T-helper 17 cell (primary cell): ENCODE measurements around the gene C3orf80. TPM values are rescaled to one million over a fixed set of nuclear protein-coding genes. Genes with fewer than 3 reads are reported as not detected.
"Not testable (repeated sequence)": the region's sequence is repeated elsewhere in the genome, so short reads cannot be mapped to it uniquely, and the experiment has no call there.

Experiments
- ATAC-seq: fragments of 150-1000 bp; cut with Tn5 transposase; 2 replicates; pipeline ENCODE4 v1.10.0; 2021; ENCODE audit warnings: mild to moderate bottlenecking, moderate library complexity
- DNase-seq, 3 donors: peaks; one replicate each; pipeline versions ENCODE4 v3.0.0 to v3.0.0-alpha.2; 2020 to 2021
- H3K9me3 ChIP-seq: one replicate; pipeline ENCODE4 v1.7.0; 2013; ENCODE audit warnings: low read length, mild to moderate bottlenecking; ENCODE audit not compliant: control insufficient read depth, poor library complexity, severe bottlenecking
- H3K27ac Mint-ChIP-seq: one replicate; pipeline ENCODE4 v1.8.0; 2022; ENCODE audit warnings: mild to moderate bottlenecking, moderate library complexity, mixed read lengths
- H3K27me3 Mint-ChIP-seq: one replicate; pipeline ENCODE4 v1.8.0; 2022; ENCODE audit warnings: mixed read lengths
- H3K36me3 Mint-ChIP-seq: one replicate; pipeline ENCODE4 v1.8.0; 2022; ENCODE audit warnings: low read depth, mixed read lengths
- H3K4me1 Mint-ChIP-seq: one replicate; pipeline ENCODE4 v1.8.0; 2022; ENCODE audit warnings: mild to moderate bottlenecking, mixed read lengths
- H3K4me3 Mint-ChIP-seq: one replicate; pipeline ENCODE4 v1.8.0; 2022; ENCODE audit warnings: mild to moderate bottlenecking, moderate library complexity, mixed read lengths
- total RNA-seq, 4 donors: library from RNA in 2 of 4; stranded (reverse) in 2 of 4; gene quantifications; one replicate each; pipeline ENCODE4 v1.2.3 and lab custom pipeline; 2022 to 2026

Gene C3orf80
- total RNA-seq, 2 donors from 2014 or later = not detected

GRCh38 chr3:160224256-160224655 lies 966 bp upstream of the C3orf80 start:
- Mint-ChIP-seq H3K4me3 (peak overlapping the region; percentile 86), H3K27me3 (peaks cover 55% of the 10 kb centered on the region), H3K36me3 (peaks cover 5% of the 10 kb centered on the region), H3K4me1 (peaks cover 12% of the 10 kb centered on the region), H3K27ac (no peak overlapping the region)
- ATAC-seq = no peak
- no peaks in the 10 kb centered on the region for H3K9me3 ChIP-seq
- no peak for DNase-seq

- H3K4me1 Mint-ChIP-seq = peaks cover 12% of the 10 kb centered on the region
- H3K9me3 ChIP-seq = no peaks in the 10 kb centered on the region
- peak overlapping the region; percentile 29 for H3K27ac Mint-ChIP-seq
- H3K4me3 Mint-ChIP-seq = peak overlapping the region; percentile 86
- peaks cover 5% of the 10 kb centered on the region for H3K36me3 Mint-ChIP-seq
- ATAC-seq = no peak
- H3K27me3 Mint-ChIP-seq = peaks cover 50% of the 10 kb centered on the region
- DNase-seq = no peak
Measured at GRCh38 chr3:160224811-160225175, 429 bp upstream of the C3orf80 start.

DNA sequence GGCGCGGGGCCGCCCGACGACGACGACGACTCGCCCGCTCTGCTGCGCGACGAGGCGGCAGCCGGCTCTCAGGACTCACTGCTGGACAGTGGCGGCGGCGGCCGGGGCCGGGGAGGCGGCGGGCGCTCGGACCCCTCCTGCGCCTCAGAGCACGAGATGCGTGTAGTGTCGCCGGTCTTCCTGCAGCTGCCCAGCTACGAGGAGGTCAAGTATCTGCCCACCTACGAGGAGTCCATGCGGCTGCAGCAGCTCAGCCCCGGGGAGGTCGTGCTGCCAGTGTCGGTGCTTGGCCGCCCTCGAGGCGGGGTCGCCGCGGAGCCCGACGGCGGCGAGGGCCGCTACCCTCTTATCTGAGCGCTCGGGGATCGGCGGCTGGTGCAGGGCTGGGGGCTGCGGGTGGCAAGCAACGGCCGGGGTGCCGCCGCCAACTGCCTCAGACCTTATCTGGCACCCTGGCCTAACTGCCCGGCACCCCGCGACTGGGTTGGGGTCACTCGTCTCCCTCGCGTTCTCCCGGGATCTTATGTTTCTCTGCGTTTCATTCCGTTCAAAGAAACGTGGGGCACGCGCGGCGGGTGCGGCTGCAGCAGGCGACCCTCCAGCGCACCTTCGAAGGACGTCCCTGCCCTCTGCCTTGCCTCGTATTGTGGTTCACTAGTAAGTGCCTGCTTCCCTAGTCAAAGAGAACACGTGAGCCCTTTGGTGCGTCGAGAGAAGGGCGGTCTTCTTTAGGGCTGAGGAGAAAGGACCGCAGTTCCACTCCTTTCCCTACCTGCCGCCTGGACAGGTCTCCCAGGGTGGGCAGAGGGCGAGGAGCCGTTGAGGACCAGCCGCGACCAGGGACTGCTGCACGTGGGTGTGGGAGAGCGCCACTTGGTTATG lies 1.0 kb downstream of the C3orf80 start:
- Mint-ChIP-seq H3K4me1 (peaks cover 12% of the 10 kb centered on the region), H3K4me3 (peak overlapping the region; percentile 84), H3K27ac (no peak overlapping the region), H3K27me3 (peaks cover 48% of the 10 kb centered on the region), H3K36me3 (peaks cover 5% of the 10 kb centered on the region)
- no peak for DNase-seq
- H3K9me3 ChIP-seq = peaks cover under 1% of the 10 kb centered on the region
- ATAC-seq = peak; percentile 8

- H3K27ac Mint-ChIP-seq = no peak overlapping the region
- ATAC-seq = no peak
- peaks cover 48% of the 10 kb centered on the region for H3K27me3 Mint-ChIP-seq
- peaks cover 4% of the 10 kb centered on the region for H3K9me3 ChIP-seq
- peaks cover 19% of the 10 kb centered on the region for H3K4me1 Mint-ChIP-seq
- DNase-seq = no peak
- peaks cover 11% of the 10 kb centered on the region for H3K36me3 Mint-ChIP-seq
- H3K4me3 Mint-ChIP-seq = no peak overlapping the region
Measured at GRCh38 chr3:160227419-160227818, 2.2 kb downstream of the C3orf80 start.

DNA sequence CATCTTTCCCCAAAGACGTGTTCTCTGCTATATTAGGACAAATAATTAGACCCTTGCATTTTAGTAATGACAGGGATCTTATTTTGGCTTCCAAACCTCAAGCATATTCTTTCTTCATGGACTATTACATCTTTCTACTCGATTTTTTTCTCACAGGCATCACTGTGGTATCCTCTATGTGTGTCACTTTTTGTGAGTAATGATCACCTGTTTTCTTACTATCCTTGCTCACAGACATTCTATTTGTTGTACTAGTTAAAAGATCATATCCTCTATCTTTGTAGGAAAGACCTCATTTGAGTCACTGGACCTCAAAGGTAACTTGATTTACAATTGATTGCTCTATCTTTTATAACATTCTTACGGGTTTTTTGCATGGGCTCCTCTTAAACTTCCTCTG lies 6.8 kb downstream of the C3orf80 start:
- DNase-seq = no peak
- H3K9me3 ChIP-seq = peaks cover 4% of the 10 kb centered on the region
- Mint-ChIP-seq H3K36me3 (peaks cover 6% of the 10 kb centered on the region), H3K4me1 (peaks cover 7% of the 10 kb centered on the region), H3K27ac (no peak overlapping the region), H3K27me3 (peaks cover 51% of the 10 kb centered on the region), H3K4me3 (no peak overlapping the region)
- no peak for ATAC-seq

GRCh38 chr3:160240719-160241118 lies 15.5 kb downstream of the C3orf80 start:
- H3K27ac Mint-ChIP-seq, DNase-seq, H3K4me3 Mint-ChIP-seq, ATAC-seq, H3K4me1 Mint-ChIP-seq, H3K36me3 Mint-ChIP-seq, H3K9me3 ChIP-seq: not testable (repeated sequence)
- H3K27me3 Mint-ChIP-seq = peaks cover 37% of the 10 kb centered on the region

GRCh38 chr3:160245261-160245800 lies 20.1 kb downstream of the C3orf80 start:
- Mint-ChIP-seq H3K36me3 (peaks cover 4% of the 10 kb centered on the region), H3K4me3 (no peak overlapping the region), H3K27me3 (peaks cover 16% of the 10 kb centered on the region), H3K4me1 (no peaks in the 10 kb centered on the region), H3K27ac (no peak overlapping the region)
- DNase-seq (no peak), ATAC-seq (no peak)
- H3K9me3 ChIP-seq = no peaks in the 10 kb centered on the region

DNA sequence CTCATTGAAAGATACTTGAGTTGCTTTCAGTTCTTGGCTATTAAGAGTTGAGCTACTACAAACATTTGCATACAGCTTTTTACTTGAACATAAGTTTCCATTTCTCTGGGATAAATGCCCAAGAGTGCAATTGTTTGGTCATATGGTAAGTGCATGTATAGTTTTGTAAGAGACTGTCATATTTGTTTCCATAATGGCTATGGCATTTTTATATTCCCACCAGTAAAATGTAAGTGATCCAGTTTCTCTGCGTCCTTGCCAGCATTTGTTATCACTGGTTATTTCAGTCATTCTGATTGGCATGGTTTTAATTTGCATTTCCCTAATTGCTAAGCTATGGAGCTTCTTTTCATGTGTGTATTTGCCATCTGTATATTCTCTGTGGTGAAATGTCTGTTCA lies 22.5 kb downstream of the C3orf80 start:
- Mint-ChIP-seq H3K27ac (no peak overlapping the region), H3K27me3 (peaks cover 15% of the 10 kb centered on the region), H3K4me3 (no peak overlapping the region), H3K36me3 (peaks cover 1% of the 10 kb centered on the region), H3K4me1 (no peaks in the 10 kb centered on the region)
- no peaks in the 10 kb centered on the region for H3K9me3 ChIP-seq
- DNase-seq (no peak), ATAC-seq (no peak)

DNA sequence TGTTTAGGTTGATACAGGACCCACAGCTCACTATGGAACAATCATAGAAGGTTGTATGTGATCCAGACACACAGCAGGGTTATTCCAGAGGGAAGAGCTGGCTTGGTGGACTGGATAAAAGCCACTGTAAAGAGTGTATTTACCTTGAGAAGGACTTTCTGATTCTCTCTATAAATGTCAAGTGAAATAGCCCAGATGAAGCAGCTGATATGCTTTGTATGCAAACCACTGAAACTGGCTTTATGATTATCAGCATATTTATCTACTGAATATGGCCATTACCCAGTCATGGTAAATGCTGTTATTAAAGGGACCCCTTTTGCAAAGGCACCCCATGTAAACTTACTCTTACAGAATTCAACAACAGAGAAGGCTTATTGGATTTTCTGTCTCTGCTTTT lies 28.1 kb downstream of the C3orf80 start:
- H3K27ac Mint-ChIP-seq = no peak overlapping the region
- DNase-seq (no peak), ATAC-seq (no peak)
- H3K4me1 Mint-ChIP-seq = no peaks in the 10 kb centered on the region
- H3K36me3 Mint-ChIP-seq = peaks cover 2% of the 10 kb centered on the region
- no peak overlapping the region for H3K4me3 Mint-ChIP-seq
- peaks cover 13% of the 10 kb centered on the region for H3K27me3 Mint-ChIP-seq
- no peaks in the 10 kb centered on the region for H3K9me3 ChIP-seq

GRCh38 chr3:160257606-160258005 lies 32.4 kb downstream of the C3orf80 start:
- no peak for ATAC-seq
- Mint-ChIP-seq H3K4me1 (peaks cover 8% of the 10 kb centered on the region), H3K27ac (no peak overlapping the region), H3K27me3 (no peaks in the 10 kb centered on the region), H3K4me3 (no peak overlapping the region), H3K36me3 (peaks cover 12% of the 10 kb centered on the region)
- no peaks in the 10 kb centered on the region for H3K9me3 ChIP-seq
- DNase-seq = no peak

GRCh38 chr3:160259589-160259988 lies 34.4 kb downstream of the C3orf80 start:
- H3K9me3 ChIP-seq = no peaks in the 10 kb centered on the region
- Mint-ChIP-seq H3K27me3 (no peaks in the 10 kb centered on the region), H3K4me3 (no peak overlapping the region), H3K27ac (no peak overlapping the region), H3K36me3 (peaks cover 14% of the 10 kb centered on the region), H3K4me1 (peaks cover 10% of the 10 kb centered on the region)
- DNase-seq (no peak), ATAC-seq (no peak)

DNA sequence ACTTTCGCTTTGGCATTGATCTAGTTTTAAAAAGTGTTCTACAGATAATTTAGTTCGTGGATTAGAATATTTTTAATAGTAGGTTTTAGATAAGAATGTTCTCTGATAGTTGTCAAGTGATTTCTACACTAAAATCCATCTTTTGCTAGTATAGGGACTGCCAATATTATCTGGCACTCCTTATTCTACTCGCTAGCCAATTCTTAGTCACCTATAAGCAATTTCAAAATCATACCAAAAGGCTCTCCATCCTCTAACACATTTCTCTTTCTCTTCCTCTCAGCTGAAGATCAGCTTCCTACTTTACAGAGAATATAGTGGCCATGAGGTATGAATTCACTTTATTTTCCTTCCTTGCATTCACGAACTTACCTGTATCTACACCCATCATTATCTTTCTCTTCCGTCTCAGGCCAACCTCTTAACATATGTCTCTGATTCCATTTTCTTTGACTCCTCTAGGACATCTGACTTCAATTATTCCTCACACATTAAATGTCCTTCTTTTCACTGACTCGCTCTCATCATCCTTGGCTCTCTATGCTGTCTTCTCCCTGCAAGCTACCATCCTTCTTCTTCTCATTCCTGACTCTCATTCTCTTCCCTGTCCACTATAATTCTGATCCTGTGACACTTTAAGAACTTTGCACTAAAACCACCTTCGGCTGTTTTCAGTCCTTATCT lies 35.5 kb downstream of the C3orf80 start:
- H3K4me3 Mint-ChIP-seq = no peak overlapping the region
- no peak for DNase-seq
- no peaks in the 10 kb centered on the region for H3K9me3 ChIP-seq
- H3K27me3 Mint-ChIP-seq = no peaks in the 10 kb centered on the region
- peaks cover 14% of the 10 kb centered on the region for H3K36me3 Mint-ChIP-seq
- H3K4me1 Mint-ChIP-seq = peaks cover 10% of the 10 kb centered on the region
- H3K27ac Mint-ChIP-seq = no peak overlapping the region
- no peak for ATAC-seq

GRCh38 chr3:160265088-160265487 lies 39.9 kb downstream of the C3orf80 start:
- H3K9me3 ChIP-seq = no peaks in the 10 kb centered on the region
- DNase-seq (no peak), ATAC-seq (no peak)
- Mint-ChIP-seq H3K27ac (no peak overlapping the region), H3K36me3 (peaks cover 14% of the 10 kb centered on the region), H3K4me3 (no peak overlapping the region), H3K4me1 (peaks cover 10% of the 10 kb centered on the region), H3K27me3 (no peaks in the 10 kb centered on the region)
